ENCODE measurements around the gene SPEN.
"Not testable (repeated sequence)": the region's sequence is repeated elsewhere in the genome, so short reads cannot be mapped to it uniquely, and the experiment has no call there.

Gene SPEN

DNA sequence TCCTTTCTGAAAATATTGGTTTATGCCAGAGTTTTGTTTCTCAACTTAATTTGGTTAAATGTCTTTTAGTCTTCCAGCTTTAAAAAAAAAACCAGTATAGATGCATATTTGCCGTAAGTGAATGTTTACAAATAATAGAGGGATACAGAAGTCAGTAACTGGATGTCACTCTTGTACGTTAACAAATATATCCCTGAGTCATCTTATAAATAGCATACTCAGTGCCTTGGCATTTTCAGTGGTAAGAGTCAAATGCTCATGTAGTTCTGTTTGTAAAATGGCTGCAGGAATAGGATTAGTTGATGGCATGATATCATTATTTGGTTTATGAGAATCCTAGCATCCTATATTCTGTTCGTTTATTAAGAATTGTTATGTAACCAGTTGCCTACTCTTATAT lies 55.4 kb downstream of the SPEN start:
- no peak for DNase-seq

DNA sequence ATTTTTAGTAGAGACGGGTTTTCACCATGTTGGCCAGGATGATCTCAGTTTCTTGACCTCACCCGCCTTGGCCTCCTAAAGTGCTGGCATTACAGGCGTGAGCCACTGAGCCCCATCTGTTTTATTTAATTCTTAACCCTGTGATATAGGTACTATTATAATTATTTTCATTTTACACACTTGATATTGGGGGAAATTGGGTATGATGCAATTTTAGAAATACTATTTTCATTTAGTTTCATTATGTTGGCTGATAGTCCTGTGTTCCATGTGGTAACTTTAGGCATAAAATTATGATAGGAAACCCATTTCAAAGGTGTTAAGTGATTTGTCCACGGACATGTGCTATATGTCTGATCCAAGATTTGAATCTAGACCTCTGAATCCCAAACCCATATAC lies 61.1 kb downstream of the SPEN start:
- no peak for DNase-seq

DNA sequence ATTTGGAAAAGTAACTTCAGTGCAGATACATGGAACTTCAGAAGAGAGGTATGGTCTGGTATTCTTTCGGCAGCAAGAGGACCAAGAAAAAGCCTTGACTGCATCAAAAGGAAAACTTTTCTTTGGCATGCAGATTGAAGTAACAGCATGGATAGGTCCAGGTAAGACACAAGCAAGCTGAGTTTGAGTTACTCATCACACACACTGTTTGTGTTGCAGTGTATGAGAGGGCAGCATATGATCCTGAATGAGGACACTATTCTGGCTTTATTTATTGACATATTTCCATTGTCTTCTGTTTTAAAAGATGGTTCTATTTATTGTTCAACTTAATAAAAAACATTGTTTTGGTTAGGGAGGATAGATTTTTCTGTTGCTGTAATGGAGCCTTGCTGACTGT lies 63.6 kb downstream of the SPEN start:
- no peak for DNase-seq

DNA sequence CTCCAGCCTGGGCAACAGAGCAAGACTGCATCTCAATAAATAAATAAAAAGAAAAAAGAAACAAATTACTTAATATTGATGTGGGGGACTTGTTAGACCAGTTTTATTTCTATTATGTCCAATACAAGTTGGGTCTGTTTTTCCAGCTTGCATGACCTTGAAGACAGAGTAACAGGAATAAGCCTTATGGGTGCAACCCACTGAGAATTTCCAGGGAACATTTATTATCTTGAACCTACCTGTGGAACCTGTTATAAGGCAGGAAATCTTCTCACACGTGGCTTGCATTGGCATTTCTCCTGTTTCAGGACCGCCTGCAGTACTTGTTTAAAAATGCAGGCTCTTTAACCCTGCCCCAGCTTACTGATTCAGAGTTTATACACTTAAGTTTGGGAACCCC lies 64.4 kb downstream of the SPEN start:
- DNase-seq, result no peak

DNA sequence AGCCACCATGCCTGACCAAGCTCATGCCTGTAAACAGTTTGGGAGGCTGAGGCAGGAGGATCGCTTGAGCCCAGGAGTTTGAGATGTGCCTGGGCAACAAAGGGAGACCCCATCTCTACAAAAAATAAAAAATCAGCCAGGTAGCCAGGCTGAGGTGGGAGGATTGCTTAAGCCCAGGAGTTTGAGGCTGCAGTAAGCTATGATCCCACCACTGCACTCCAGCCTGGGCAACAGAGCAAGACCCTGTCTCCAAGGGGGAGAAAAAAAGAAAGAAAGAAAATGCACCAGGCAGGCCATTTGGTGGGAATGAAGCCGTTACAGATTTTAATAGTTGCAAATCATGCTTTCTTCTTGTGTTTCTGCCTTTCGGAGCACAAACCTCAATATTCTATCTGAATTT lies 66.1 kb downstream of the SPEN start:
- DNase-seq, result not testable (repeated sequence)

DNA sequence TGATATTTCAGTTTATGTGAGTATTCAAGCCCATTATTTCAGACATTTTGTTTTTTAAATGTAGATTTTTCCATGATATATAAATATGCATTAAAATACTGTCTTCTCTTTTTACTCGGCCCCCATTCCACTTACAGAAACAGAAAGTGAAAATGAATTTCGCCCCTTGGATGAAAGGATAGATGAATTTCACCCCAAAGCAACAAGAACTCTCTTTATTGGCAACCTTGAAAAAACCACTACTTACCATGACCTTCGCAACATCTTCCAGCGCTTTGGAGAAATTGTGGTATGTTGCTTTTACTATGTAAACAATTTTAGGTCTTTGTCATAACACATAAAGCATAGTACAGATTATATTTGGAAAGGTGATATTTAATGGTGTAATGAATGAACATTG lies 68.5 kb downstream of the SPEN start:
- DNase-seq, result peak; percentile 39

DNA sequence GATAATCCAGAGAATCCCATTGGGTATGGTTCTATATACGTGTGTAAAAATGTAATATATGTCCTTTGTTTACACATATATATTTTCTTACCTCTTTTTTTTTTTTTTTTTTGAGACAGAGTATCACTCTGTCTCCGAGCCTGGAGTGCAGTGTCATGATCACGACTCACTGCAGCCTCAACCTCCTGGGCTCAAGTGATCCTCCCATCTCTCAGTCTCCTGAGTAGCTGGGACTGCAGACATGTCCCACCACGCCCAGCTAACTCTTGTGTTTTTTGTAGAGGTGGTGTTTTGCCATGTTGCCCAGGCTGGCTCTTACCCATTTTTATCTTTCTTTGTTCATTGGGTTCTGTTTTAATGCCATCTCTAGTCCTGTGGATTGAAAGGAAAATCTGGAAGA lies 68.9 kb downstream of the SPEN start:
- DNase-seq, result no peak

DNA sequence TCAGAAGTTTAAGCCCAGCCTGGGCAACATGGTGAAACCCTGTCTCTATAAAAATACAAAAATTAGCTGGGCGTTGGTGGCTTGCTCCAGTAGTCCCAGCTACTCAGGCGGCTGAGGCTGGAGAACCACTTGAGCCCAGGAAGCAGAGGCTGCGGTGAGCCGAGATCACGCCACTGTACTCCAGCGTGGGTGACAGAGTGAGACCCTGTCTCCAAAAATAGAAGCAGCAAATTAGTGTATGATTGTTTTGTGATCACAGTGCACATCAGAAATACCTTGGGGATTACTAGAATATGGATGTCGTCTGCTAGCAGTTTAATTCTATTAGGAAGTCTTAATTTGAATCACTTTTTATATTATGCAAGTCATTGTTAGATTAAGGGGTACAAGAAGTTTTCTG lies 69.4 kb downstream of the SPEN start:
- peak; percentile 11 for DNase-seq

DNA sequence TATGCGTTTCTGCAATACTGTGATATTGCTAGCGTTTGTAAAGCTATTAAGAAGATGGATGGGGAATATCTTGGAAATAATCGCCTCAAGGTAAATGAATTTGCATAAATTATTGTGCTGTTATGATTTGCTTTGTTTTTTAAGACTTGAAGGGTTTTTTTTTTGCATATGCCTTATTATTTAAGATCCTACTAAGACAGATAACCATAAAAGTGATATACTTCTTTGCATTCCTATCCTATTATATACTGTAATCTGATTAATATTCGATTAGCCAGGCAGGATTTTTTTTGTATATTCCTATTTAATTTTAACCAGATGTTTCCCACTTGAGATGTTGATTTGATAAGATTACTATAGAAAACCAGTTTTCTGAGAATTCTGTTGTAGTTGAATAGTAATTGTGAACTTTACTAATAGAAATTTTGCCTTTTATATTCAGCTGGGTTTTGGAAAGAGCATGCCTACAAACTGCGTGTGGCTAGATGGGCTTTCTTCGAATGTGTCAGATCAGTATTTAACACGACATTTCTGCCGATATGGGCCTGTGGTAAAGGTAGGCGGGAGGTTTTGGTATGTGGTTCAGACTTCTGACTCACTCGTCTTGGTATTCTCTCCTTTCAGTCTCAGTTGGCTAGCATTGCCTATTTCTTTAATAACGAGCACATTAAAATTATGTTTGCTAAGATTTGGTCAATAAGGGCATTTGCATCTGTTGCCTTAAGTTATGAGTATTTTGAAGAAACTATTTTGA lies 71.6 kb downstream of the SPEN start:
- DNase-seq, result peak; percentile 58

DNA sequence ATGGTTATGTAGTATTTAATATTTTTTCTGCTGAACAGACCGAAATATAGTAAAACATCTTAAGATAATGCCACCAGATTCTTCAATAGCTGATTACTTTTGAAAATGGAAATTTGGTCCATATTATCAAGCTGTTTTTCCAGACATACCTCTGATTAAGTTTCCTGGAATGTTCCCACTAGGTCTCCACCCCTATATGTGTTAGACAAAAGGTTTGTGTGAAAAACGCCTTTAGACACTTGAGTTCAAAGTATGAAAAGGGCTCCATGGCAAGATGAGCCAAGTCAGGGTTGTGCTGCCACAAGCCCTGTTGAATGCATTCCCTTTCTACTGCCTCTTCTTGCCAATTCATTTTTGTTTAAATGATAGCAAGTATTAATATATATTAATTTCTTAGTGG lies 75.7 kb downstream of the SPEN start:
- no peak for DNase-seq

DNA sequence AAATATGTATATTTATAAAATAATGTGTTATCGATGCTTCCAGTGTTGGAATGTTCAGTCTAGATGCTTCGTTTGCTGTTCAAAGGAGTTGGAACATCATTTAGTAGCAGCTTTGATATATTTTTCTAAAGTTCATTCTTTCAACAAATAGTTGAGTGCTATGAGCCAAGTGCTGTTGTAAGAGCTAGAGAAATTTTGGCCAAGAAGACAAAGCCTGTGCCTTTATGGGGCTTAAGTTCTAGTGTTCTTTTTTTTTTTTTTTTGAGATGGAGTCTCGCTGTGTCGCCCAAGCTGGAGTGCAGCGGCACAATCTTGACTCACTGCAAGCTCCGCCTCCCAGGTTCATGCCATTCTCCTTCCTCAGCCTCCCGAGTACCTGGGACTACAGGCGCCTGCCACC lies 78.9 kb downstream of the SPEN start:
- not testable (repeated sequence) for DNase-seq

DNA sequence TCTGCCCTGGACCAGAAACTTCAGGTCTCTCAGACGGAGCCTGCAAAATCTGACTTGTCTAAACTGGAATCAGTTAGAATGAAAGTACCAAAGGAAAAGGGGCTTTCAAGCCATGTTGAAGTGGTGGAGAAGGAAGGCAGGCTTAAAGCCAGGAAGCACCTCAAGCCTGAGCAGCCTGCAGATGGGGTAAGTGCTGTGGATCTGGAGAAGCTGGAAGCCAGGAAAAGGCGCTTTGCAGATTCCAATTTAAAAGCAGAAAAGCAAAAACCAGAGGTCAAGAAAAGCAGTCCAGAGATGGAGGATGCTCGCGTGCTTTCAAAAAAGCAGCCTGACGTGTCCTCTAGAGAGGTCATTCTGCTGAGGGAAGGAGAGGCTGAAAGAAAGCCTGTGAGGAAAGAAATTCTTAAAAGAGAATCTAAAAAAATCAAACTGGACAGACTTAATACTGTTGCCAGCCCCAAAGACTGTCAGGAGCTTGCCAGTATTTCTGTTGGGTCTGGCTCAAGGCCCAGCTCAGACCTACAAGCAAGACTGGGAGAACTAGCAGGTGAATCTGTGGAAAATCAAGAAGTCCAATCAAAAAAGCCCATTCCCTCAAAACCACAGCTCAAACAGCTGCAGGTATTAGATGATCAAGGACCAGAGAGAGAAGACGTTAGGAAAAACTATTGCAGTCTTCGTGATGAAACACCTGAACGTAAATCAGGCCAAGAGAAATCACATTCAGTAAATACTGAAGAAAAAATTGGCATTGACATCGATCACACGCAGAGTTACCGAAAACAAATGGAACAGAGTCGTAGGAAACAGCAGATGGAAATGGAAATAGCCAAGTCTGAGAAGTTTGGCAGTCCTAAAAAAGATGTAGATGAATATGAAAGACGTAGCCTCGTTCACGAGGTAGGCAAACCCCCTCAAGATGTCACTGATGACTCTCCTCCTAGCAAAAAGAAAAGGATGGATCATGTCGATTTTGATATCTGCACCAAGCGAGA lies 81.8 kb downstream of the SPEN start:
- no peak for DNase-seq

DNA sequence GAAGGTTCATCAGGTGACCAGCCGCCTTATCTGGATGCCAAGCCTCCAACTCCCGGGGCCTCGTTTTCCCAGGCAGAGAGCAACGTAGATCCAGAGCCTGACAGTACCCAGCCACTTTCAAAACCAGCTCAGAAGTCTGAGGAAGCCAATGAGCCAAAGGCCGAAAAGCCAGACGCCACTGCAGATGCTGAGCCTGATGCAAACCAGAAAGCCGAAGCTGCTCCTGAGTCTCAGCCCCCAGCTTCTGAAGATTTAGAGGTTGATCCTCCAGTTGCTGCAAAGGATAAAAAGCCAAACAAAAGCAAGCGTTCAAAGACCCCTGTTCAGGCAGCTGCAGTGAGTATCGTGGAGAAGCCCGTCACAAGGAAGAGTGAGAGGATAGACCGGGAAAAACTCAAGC lies 83.9 kb downstream of the SPEN start:
- DNase-seq, result no peak

DNA sequence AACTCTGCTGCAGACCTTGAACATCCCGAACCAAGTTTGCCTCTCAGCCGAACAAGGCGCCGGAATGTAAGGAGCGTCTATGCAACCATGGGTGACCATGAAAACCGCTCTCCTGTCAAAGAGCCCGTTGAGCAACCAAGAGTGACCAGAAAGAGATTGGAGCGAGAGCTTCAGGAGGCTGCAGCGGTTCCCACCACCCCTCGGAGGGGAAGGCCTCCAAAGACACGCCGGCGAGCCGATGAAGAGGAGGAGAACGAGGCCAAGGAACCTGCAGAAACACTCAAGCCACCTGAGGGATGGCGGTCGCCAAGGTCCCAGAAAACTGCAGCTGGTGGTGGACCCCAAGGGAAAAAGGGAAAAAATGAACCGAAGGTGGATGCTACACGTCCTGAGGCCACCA lies 84.4 kb downstream of the SPEN start:
- DNase-seq, result no peak

DNA sequence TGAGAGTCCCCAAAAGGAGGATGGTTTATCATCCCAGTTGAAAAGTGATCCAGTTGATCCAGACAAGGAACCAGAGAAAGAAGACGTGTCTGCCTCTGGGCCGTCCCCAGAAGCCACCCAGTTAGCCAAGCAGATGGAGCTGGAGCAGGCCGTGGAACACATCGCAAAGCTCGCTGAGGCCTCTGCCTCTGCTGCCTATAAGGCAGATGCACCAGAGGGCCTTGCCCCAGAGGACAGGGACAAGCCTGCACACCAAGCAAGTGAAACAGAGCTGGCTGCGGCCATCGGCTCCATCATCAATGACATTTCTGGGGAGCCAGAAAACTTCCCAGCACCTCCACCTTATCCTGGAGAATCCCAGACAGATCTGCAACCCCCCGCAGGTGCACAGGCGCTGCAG lies 85.1 kb downstream of the SPEN start:
- DNase-seq, result no peak

DNA sequence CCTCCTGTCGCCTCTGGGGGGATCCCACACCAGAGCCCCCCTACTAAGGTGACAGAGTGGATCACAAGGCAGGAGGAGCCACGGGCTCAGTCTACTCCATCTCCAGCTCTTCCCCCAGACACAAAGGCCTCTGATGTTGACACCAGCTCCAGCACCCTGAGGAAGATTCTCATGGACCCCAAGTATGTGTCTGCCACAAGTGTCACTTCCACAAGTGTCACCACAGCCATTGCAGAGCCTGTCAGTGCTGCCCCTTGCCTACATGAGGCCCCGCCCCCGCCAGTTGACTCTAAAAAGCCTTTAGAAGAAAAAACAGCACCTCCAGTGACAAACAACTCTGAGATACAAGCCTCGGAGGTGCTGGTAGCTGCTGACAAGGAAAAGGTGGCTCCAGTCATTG lies 86.2 kb downstream of the SPEN start:
- no peak for DNase-seq

DNA sequence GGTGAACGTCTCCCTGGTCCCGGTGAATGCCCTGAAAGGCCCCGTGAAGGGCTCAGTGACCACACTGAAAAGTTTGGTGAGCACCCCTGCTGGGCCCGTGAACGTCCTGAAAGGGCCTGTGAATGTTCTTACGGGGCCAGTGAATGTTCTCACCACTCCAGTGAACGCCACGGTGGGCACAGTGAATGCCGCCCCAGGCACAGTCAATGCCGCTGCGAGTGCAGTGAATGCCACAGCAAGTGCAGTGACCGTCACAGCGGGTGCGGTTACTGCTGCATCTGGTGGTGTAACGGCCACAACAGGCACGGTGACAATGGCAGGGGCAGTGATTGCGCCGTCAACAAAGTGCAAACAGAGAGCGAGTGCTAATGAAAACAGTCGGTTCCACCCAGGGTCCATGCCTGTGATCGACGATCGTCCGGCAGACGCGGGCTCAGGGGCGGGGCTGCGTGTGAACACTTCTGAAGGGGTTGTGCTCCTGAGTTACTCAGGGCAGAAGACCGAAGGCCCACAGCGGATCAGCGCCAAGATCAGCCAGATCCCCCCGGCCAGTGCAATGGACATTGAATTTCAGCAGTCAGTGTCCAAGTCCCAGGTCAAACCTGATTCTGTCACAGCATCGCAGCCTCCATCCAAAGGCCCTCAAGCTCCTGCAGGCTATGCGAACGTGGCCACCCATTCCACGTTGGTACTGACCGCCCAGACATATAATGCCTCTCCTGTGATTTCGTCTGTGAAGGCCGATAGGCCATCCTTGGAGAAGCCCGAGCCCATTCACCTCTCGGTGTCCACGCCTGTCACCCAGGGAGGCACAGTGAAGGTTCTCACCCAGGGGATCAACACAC lies 86.9 kb downstream of the SPEN start:
- no peak for DNase-seq

DNA sequence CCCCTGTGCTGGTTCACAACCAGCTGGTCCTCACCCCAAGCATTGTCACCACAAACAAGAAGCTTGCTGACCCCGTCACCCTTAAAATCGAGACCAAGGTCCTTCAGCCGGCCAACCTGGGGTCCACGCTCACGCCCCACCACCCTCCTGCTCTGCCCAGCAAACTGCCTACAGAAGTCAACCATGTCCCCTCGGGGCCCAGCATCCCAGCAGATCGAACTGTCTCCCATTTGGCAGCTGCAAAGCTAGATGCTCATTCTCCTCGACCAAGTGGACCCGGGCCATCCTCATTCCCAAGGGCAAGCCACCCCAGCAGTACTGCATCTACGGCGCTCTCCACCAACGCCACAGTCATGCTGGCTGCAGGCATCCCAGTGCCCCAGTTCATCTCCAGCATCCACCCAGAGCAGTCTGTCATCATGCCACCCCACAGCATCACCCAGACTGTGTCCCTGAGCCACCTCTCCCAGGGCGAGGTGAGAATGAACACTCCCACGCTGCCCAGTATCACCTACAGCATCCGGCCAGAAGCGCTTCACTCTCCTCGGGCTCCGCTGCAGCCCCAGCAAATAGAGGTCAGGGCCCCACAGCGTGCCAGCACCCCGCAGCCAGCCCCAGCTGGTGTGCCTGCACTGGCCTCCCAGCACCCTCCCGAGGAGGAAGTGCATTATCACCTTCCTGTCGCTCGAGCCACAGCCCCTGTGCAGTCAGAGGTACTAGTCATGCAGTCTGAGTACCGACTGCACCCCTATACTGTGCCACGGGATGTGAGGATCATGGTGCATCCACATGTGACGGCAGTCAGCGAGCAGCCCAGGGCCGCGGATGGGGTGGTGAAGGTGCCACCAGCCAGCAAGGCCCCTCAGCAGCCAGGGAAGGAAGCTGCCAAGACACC lies 87.8 kb downstream of the SPEN start:
- no peak for DNase-seq

DNA sequence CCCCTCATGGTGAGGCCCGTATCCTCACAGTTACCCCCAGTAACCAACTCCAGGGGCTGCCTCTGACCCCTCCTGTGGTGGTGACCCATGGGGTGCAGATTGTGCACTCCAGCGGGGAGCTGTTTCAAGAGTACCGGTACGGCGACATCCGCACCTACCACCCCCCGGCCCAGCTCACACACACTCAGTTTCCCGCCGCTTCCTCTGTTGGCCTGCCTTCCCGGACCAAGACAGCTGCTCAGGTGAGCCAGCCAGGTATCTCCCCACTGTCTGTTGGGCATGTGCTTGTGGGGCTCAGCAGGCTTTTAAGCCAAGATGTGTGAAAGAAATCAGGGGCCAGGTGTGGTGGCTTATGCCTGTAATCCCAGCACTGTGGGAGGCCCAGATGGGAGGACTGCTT lies 88.5 kb downstream of the SPEN start:
- no peak for DNase-seq

DNA sequence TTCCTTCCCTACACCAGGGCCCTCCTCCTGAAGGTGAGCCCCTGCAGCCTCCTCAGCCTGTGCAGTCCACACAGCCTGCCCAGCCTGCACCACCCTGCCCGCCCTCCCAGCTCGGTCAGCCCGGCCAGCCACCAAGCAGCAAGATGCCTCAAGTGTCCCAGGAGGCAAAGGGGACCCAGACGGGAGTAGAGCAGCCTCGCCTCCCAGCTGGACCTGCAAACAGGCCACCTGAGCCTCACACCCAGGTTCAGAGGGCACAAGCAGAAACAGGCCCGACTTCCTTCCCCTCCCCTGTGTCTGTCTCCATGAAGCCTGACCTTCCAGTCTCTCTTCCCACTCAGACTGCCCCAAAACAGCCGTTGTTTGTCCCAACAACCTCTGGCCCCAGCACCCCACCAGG lies 89.6 kb downstream of the SPEN start:
- no peak for DNase-seq

DNA sequence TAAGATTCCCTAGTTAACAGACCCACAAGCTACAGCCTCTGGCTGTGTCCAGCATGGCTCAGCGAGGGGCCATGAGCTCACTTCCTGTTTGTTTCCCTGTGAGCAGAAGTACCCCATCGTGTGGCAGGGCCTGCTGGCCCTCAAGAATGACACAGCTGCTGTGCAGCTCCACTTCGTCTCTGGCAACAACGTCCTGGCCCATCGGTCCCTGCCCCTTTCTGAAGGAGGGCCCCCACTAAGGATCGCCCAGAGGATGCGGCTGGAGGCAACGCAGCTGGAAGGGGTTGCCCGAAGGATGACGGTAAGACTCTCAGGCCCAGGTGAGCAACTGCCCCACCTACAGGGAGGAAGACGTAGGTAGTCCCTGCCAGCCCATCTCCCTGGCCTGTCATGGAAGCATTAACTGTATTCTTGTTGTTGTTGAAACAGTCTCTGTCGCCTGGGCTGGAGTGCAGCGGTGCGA lies 90.2 kb downstream of the SPEN start:
- no peak for DNase-seq

DNA sequence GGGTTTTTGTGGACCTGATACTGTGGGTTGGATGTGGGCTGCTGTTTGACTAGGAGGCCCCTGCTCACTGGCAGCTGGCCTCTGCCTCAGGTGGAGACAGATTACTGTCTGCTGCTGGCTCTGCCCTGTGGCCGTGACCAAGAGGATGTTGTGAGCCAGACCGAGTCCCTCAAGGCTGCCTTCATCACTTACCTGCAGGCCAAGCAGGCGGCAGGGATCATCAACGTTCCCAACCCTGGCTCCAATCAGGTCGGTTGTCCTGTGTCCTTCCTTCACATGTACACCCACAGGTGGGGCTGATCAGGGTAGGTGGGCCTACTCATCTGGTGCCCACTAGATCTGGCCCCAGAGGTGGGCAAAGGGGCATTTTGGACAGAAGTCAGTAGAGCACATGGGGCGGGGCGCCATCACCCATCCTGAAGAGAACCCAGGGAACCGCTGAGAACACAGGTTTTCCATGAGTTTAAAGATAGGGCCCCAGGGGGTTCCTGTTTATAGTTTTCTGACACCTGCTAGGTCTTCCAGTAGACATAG lies 91.2 kb downstream of the SPEN start:
- no peak for DNase-seq
